ENCODE measurements around the gene CDK16. TPM values are rescaled to one million over a fixed set of nuclear protein-coding genes. Genes with fewer than 3 reads are reported as not detected.

The CDK16 gene
- total RNA-seq, 4 donors from 2014 or later = 70.5 to 90.1 (median 88.0) TPM

GRCh38 chrX:47186096-47186740, 32.3 kb upstream of the CDK16 start:
- peaks cover 1% of the 10 kb centered on the region for H3K4me1 ChIP-seq
- TF ChIP-seq POLR2AphosphoS5 (IDR thresholded peaks at IDR 0.05) = no peak
- TF ChIP-seq EP300 (IDR thresholded peaks at IDR 0.05) = no peak
- no peak for TF ChIP-seq CTCF (IDR thresholded peaks at IDR 0.05)
- TF ChIP-seq POLR2A (IDR thresholded peaks at IDR 0.05) = no peak
- DNase-seq (ENCODE audit: low spot score in 2 of 2) = no peak
- no peaks in the 10 kb centered on the region for H3K9me3 ChIP-seq
- 83% methylated on average over 16 of the region's 27 CpGs for WGBS
- H3K4me3 ChIP-seq = no peak overlapping the region
- no peak overlapping the region for H3K27ac ChIP-seq
- H3K27me3 ChIP-seq = no peaks in the 10 kb centered on the region
- peaks cover 40% of the 10 kb centered on the region for H3K36me3 ChIP-seq

- no peak overlapping the region for H3K4me3 ChIP-seq
- WGBS = 81% methylated on average over 4 of the region's 4 CpGs
- peaks cover 30% of the 10 kb centered on the region for H3K36me3 ChIP-seq
- no peak for DNase-seq (ENCODE audit: low spot score in 2 of 2)
- no peak for TF ChIP-seq EP300 (IDR thresholded peaks at IDR 0.05)
- TF ChIP-seq POLR2A (IDR thresholded peaks at IDR 0.05) = no peak
- TF ChIP-seq CTCF (IDR thresholded peaks at IDR 0.05) = no peak
- no peak for TF ChIP-seq POLR2AphosphoS5 (IDR thresholded peaks at IDR 0.05)
- H3K27me3 ChIP-seq = no peaks in the 10 kb centered on the region
- H3K27ac ChIP-seq = no peak overlapping the region
- peaks cover 8% of the 10 kb centered on the region for H3K4me1 ChIP-seq
- H3K9me3 ChIP-seq = no peaks in the 10 kb centered on the region
Observed at GRCh38 chrX:47187106-47187677, 31.3 kb upstream of the CDK16 start.

GRCh38 chrX:47189906-47190305, 28.6 kb upstream of the CDK16 start:
- Histone ChIP-seq H3K36me3 (peaks cover 19% of the 10 kb centered on the region), H3K4me1 (peaks cover 20% of the 10 kb centered on the region), H3K27ac (no peak overlapping the region), H3K27me3 (no peaks in the 10 kb centered on the region), H3K4me3 (no peak overlapping the region), H3K9me3 (no peaks in the 10 kb centered on the region)
- DNase-seq (ENCODE audit: low spot score in 2 of 2) = no peak
- WGBS = 59% methylated on average over 18 of the region's 19 CpGs
- TF ChIP-seq POLR2A (IDR thresholded peaks at IDR 0.05) (no peak), EP300 (IDR thresholded peaks at IDR 0.05) (no peak), POLR2AphosphoS5 (IDR thresholded peaks at IDR 0.05) (no peak), CTCF (IDR thresholded peaks at IDR 0.05) (no peak)

- Histone ChIP-seq H3K36me3 (peaks cover 12% of the 10 kb centered on the region), H3K9me3 (no peaks in the 10 kb centered on the region), H3K4me1 (peaks cover 28% of the 10 kb centered on the region), H3K27me3 (no peaks in the 10 kb centered on the region), H3K27ac (peak overlapping the region; percentile 29), H3K4me3 (peak overlapping the region; percentile 58)
- TF ChIP-seq POLR2AphosphoS5 (IDR thresholded peaks at IDR 0.05) (peak in 2 of 3 donors; percentile 29 to 45), EP300 (IDR thresholded peaks at IDR 0.05) (no peak), CTCF (IDR thresholded peaks at IDR 0.05) (no peak), POLR2A (IDR thresholded peaks at IDR 0.05) (no peak)
- WGBS = 29% methylated on average over 29 of the region's 40 CpGs
- DNase-seq (ENCODE audit: low spot score in 2 of 2) = peak; percentile 86 to 87
Observed at GRCh38 chrX:47190445-47191269, 27.8 kb upstream of the CDK16 start.

- WGBS = 40% methylated on average over 26 of the region's 26 CpGs
- no peak for DNase-seq (ENCODE audit: low spot score in 2 of 2)
- peak overlapping the region; percentile 58 for H3K4me3 ChIP-seq
- TF ChIP-seq POLR2AphosphoS5 (IDR thresholded peaks at IDR 0.05) (no peak), CTCF (IDR thresholded peaks at IDR 0.05) (no peak), EP300 (IDR thresholded peaks at IDR 0.05) (no peak), POLR2A (IDR thresholded peaks at IDR 0.05) (no peak)
- H3K27ac ChIP-seq = peak overlapping the region; percentile 29
- peaks cover 33% of the 10 kb centered on the region for H3K4me1 ChIP-seq
- no peaks in the 10 kb centered on the region for H3K27me3 ChIP-seq
- H3K36me3 ChIP-seq = peaks cover 6% of the 10 kb centered on the region
- no peaks in the 10 kb centered on the region for H3K9me3 ChIP-seq
Observed at GRCh38 chrX:47191331-47191730, 27.1 kb upstream of the CDK16 start.

Measured in suprapubic skin (tissue), 4 donors.